Parathyroid adenoma (tissue), 2 donors: ENCODE measurements around the gene ERBIN.
"Not testable (repeated sequence)": the region's sequence is repeated elsewhere in the genome, so short reads cannot be mapped to it uniquely, and the experiment has no call there.

Experiments
- H2AFZ ChIP-seq: fragments of 300-600 bp; sonication (generic); one replicate; pipeline ENCODE4 v1.7.0; 2017; ENCODE audit warnings: antibody characterized with exemption, mild to moderate bottlenecking
- H3K27ac ChIP-seq: fragments of 300-600 bp; sonication (generic); one replicate; pipeline ENCODE4 v1.7.0; 2017
- H3K27me3 ChIP-seq: fragments of 300-600 bp; sonication (generic); one replicate; pipeline ENCODE4 v1.7.0; 2017; ENCODE audit warnings: low read length; ENCODE audit not compliant: control insufficient read depth, insufficient read depth
- H3K36me3 ChIP-seq: fragments of 300-600 bp; sonication (generic); one replicate; pipeline ENCODE4 v1.7.0; 2017; ENCODE audit warnings: low read length; ENCODE audit not compliant: control insufficient read depth, insufficient read depth
- H3K4me1 ChIP-seq: fragments of 300-600 bp; sonication (generic); one replicate; pipeline ENCODE4 v1.7.0; 2017; ENCODE audit warnings: control low read depth
- H3K4me2 ChIP-seq: fragments of 300-600 bp; sonication (generic); one replicate; pipeline ENCODE4 v1.7.0; 2017; ENCODE audit warnings: low read length
- H3K4me3 ChIP-seq: fragments of 300-600 bp; sonication (generic); one replicate; pipeline ENCODE4 v1.7.0; 2017; ENCODE audit warnings: low read depth, low read length
- H3K79me2 ChIP-seq: fragments of 300-600 bp; sonication (generic); one replicate; pipeline ENCODE4 v1.7.0; 2017; ENCODE audit warnings: control low read depth
- H3K9ac ChIP-seq: fragments of 300-600 bp; sonication (generic); one replicate; pipeline ENCODE4 v1.7.0; 2017; ENCODE audit warnings: mild to moderate bottlenecking
- H3K9me3 ChIP-seq: fragments of 300-600 bp; sonication (generic); one replicate; pipeline ENCODE4 v1.7.0; 2017; ENCODE audit warnings: low read length; ENCODE audit not compliant: control insufficient read depth
- CTCF ChIP-seq: fragments of 300-600 bp; sonication (generic); IDR thresholded peaks from one replicate; pipeline ENCODE4 v1.7.0; 2017; ENCODE audit warnings: antibody characterized with exemption, mild to moderate bottlenecking
- donor health status: primary hyperparathyroidism.

The ERBIN gene

DNA sequence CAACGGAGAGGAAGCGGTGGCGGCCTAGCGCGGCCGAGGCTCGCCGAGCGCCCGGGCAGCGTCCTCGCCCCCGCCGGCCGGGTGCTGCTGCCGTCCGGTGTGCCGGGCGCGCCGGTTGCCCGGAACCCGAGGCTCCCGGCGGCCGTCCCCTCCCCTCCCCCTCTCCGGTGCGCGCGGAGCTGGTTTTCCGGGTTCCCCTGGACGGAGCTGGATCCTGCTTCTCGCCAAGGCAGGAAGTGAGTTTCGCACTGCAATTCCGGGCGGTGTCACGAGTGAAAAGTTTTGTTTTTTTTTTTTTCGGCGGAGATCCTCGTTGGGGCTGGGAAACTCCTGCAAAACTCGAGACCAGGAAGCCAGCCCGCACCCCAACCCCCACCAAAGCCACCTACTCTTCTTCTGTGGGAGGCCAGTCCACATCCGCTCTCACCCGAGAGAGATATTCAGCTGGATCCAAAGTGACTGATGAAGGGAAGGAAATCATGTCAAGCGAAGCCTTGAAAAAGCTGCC is at the start of gene ERBIN:
TSS of gene ERBIN (plus strand) at position 300 of the 508 bp plus-strand sequence. CDS start 66,144 bp downstream, outside the sequence.
- peak within 1 kb of the TSS; percentile 92 for H3K9ac ChIP-seq
- H3K79me2 ChIP-seq = peaks cover 10% of the 10 kb centered on the region
- no peaks in the 10 kb centered on the region for H3K4me1 ChIP-seq
- H3K9me3 ChIP-seq = no peaks in the 10 kb centered on the region
- H3K27me3 ChIP-seq = no peaks in the 10 kb centered on the region
- no peaks in the 10 kb centered on the region for H3K36me3 ChIP-seq
- H3K4me2 ChIP-seq = peak within 1 kb of the TSS; percentile 95
- peak within 1 kb of the TSS; percentile 97 for H2AFZ ChIP-seq
- H3K27ac ChIP-seq = peak within 1 kb of the TSS; percentile 97
- no peak for TF ChIP-seq CTCF
- H3K4me3 ChIP-seq = peak within 1 kb of the TSS; percentile 95

DNA sequence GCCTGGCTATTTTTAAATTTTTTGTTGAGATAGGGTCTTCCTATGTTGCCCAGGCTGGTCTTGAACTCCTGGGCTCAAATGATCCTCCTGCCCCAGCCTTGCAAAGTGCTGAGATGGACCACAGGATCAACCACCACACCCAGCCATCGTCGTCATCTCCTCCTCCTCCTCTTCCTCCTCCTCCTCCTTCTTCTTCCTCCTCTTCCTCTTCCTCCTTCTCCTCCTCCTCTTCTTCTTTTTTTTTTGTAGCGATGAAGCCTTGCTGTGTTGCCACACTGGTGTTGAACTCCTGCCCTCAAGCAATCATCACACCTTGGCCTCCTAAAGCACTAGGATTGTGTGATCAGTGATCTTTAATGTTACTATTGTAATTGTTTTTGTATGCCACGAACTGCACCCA is 49.4 kb upstream of the ERBIN start:
- Histone ChIP-seq H3K27me3 (no peaks in the 10 kb centered on the region), H3K79me2 (no peaks in the 10 kb centered on the region), H3K9ac (no peak overlapping the region), H3K4me2 (no peak overlapping the region), H3K27ac (no peak overlapping the region), H3K9me3 (no peaks in the 10 kb centered on the region), H3K4me3 (no peak overlapping the region), H3K4me1 (no peaks in the 10 kb centered on the region), H3K36me3 (no peaks in the 10 kb centered on the region), H2AFZ (no peak overlapping the region)
- TF ChIP-seq CTCF = no peak

GRCh38 chr5:65879668-65880256 is 46.6 kb upstream of the ERBIN start:
- H3K4me2 ChIP-seq, H3K4me1 ChIP-seq, H3K4me3 ChIP-seq, H3K79me2 ChIP-seq, H3K27me3 ChIP-seq, H3K9ac ChIP-seq, H3K27ac ChIP-seq, H3K36me3 ChIP-seq, H2AFZ ChIP-seq, H3K9me3 ChIP-seq: not testable (repeated sequence)

GRCh38 chr5:65880496-65881072 is 45.8 kb upstream of the ERBIN start:
- no peak overlapping the region for H2AFZ ChIP-seq
- no peaks in the 10 kb centered on the region for H3K9me3 ChIP-seq
- no peak for TF ChIP-seq CTCF
- no peak overlapping the region for H3K9ac ChIP-seq
- no peaks in the 10 kb centered on the region for H3K27me3 ChIP-seq
- H3K79me2 ChIP-seq = no peaks in the 10 kb centered on the region
- H3K4me3 ChIP-seq = no peak overlapping the region
- no peaks in the 10 kb centered on the region for H3K4me1 ChIP-seq
- no peaks in the 10 kb centered on the region for H3K36me3 ChIP-seq
- H3K27ac ChIP-seq = no peak overlapping the region
- H3K4me2 ChIP-seq = no peak overlapping the region

- no peak overlapping the region for H3K9ac ChIP-seq
- H3K27ac ChIP-seq = no peak overlapping the region
- no peaks in the 10 kb centered on the region for H3K36me3 ChIP-seq
- no peak overlapping the region for H3K4me3 ChIP-seq
- H3K4me1 ChIP-seq = no peaks in the 10 kb centered on the region
- H3K27me3 ChIP-seq = no peaks in the 10 kb centered on the region
- no peaks in the 10 kb centered on the region for H3K79me2 ChIP-seq
- H3K4me2 ChIP-seq = no peak overlapping the region
- TF ChIP-seq CTCF = no peak
- no peak overlapping the region for H2AFZ ChIP-seq
- H3K9me3 ChIP-seq = no peaks in the 10 kb centered on the region
These were observed 44.1 kb upstream of the ERBIN start for GRCh38 chr5:65882278-65882677.
